ENCODE measurements around the gene MLPH.

The MLPH gene

DNA sequence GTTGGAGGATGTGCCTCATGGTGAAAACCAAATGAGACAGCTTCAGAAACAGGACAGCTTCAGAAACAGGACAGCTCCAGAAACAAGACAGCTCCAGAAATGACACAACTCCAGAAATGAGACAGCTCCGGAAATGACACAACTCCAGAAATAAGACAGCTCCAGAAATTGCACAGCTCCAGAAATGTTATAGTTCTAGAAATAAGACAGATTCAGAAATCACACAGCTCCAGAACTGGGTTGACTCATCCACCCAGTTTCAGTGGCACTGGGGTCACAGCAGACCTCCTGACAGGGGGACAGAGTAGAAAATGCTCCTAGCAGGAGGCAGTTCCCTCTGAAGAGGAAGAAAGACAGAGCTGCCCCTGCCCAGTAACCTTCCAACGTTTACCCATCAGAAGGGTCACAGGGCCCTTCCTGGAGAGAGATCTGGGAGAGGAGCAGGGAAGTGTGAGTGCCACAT lies 46.2 kb upstream of the MLPH start:
- TF ChIP-seq SPI1 (IDR thresholded peaks at IDR 0.05; ENCODE audit: borderline replicate concordance, low read depth), result no peak
- TF ChIP-seq GABPA (IDR thresholded peaks at IDR 0.05; ENCODE audit: low read depth), result no peak
- TF ChIP-seq, protein P1, sequence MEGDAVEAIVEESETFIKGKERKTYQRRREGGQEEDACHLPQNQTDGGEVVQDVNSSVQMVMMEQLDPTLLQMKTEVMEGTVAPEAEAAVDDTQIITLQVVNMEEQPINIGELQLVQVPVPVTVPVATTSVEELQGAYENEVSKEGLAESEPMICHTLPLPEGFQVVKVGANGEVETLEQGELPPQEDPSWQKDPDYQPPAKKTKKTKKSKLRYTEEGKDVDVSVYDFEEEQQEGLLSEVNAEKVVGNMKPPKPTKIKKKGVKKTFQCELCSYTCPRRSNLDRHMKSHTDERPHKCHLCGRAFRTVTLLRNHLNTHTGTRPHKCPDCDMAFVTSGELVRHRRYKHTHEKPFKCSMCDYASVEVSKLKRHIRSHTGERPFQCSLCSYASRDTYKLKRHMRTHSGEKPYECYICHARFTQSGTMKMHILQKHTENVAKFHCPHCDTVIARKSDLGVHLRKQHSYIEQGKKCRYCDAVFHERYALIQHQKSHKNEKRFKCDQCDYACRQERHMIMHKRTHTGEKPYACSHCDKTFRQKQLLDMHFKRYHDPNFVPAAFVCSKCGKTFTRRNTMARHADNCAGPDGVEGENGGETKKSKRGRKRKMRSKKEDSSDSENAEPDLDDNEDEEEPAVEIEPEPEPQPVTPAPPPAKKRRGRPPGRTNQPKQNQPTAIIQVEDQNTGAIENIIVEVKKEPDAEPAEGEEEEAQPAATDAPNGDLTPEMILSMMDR (IDR thresholded peaks at IDR 0.05; ENCODE audit: insufficient read depth, low read length), result no peak
- TF ChIP-seq POLR2AphosphoS5 (IDR thresholded peaks at IDR 0.05; ENCODE audit: low read depth), result no peak
- TF ChIP-seq, protein P2, sequence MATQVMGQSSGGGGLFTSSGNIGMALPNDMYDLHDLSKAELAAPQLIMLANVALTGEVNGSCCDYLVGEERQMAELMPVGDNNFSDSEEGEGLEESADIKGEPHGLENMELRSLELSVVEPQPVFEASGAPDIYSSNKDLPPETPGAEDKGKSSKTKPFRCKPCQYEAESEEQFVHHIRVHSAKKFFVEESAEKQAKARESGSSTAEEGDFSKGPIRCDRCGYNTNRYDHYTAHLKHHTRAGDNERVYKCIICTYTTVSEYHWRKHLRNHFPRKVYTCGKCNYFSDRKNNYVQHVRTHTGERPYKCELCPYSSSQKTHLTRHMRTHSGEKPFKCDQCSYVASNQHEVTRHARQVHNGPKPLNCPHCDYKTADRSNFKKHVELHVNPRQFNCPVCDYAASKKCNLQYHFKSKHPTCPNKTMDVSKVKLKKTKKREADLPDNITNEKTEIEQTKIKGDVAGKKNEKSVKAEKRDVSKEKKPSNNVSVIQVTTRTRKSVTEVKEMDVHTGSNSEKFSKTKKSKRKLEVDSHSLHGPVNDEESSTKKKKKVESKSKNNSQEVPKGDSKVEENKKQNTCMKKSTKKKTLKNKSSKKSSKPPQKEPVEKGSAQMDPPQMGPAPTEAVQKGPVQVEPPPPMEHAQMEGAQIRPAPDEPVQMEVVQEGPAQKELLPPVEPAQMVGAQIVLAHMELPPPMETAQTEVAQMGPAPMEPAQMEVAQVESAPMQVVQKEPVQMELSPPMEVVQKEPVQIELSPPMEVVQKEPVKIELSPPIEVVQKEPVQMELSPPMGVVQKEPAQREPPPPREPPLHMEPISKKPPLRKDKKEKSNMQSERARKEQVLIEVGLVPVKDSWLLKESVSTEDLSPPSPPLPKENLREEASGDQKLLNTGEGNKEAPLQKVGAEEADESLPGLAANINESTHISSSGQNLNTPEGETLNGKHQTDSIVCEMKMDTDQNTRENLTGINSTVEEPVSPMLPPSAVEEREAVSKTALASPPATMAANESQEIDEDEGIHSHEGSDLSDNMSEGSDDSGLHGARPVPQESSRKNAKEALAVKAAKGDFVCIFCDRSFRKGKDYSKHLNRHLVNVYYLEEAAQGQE (IDR thresholded peaks at IDR 0.05; ENCODE audit: insufficient replicate concordance, low read depth), result no peak
- H3K27me3 ChIP-seq (ENCODE audit: insufficient read depth, poor library complexity, severe bottlenecking), result no peaks in the 10 kb centered on the region
- H3K4me3 ChIP-seq (replicated peaks; ENCODE audit: insufficient read depth, low read length), result no peak overlapping the region
- no peak for DNase-seq (ENCODE audit: low read depth in 1 of 2, low spot score in 1 of 2)
- no peak overlapping the region for H3K27ac ChIP-seq (replicated peaks)

DNA sequence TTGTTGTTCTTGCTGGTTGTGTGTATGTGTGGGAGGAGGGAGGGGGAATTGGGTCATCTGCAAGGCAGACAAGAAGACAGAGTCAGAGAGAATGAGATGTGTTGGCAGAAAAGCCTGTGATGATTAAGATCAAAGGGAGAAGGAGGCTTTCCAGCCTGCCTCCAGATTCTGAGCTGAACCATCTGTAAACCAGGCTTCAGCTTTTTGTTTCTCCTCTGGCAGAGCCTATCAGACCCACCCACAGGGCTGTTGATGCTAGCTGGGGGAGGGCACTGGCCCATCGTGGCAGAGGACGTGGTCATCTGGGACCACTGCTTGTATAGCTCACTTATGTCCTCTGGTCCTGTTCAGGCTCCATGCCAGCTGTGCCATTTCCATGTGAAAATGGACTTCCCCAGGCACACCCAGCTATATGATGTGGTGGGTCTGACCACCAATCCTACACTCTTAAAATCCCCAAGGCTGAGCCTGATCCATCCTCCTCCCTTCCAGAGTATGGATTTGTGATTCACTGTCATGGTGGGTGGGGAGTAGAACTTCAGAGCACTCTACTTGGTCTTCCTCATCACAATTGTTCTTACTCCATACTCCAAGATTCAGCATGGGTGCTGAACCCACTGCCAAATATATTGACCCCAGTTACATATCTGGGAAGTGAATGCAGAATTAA lies 45.3 kb upstream of the MLPH start:
- DNase-seq (ENCODE audit: low read depth in 1 of 2, low spot score in 1 of 2), result no peak

DNA sequence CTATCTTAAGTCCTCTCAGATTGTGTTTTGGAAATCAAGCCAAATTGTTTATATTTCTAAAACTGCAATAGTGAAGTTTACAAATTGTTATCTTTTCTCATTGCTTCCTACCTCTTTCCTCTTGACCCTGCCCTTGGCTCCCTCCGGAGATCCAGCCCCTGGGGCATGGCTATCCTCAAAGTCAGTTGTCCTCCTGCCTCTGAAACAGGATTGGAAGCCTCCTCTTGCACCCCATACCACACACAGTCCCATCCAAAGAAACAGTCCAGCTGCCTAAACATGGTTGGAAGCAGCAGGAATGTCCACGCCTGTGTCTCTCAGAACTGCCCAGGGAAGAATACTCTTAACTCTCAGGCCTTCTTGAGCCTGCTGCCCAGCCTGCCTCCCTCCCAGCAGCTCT lies 43.0 kb upstream of the MLPH start:
- DNase-seq (ENCODE audit: low read depth in 1 of 2, low spot score in 1 of 2), result no peak
- H3K4me3 ChIP-seq (replicated peaks; ENCODE audit: insufficient read depth, low read length), result no peak overlapping the region
- no peak overlapping the region for H3K27ac ChIP-seq (replicated peaks)
- no peaks in the 10 kb centered on the region for H3K27me3 ChIP-seq (ENCODE audit: insufficient read depth, poor library complexity, severe bottlenecking)
- TF ChIP-seq, protein P2 (IDR thresholded peaks at IDR 0.05; ENCODE audit: insufficient replicate concordance, low read depth), result no peak
- TF ChIP-seq, protein P1 (IDR thresholded peaks at IDR 0.05; ENCODE audit: insufficient read depth, low read length), result no peak
- TF ChIP-seq GABPA (IDR thresholded peaks at IDR 0.05; ENCODE audit: low read depth), result no peak
- TF ChIP-seq POLR2AphosphoS5 (IDR thresholded peaks at IDR 0.05; ENCODE audit: low read depth), result no peak
- TF ChIP-seq SPI1 (IDR thresholded peaks at IDR 0.05; ENCODE audit: borderline replicate concordance, low read depth), result no peak

More for the DNA sequence above, 45.3 kb upstream of the MLPH start:
- Histone ChIP-seq H3K27ac (replicated peaks) (no peak overlapping the region), H3K27me3 (ENCODE audit: insufficient read depth, poor library complexity, severe bottlenecking) (no peaks in the 10 kb centered on the region), H3K4me3 (replicated peaks; ENCODE audit: insufficient read depth, low read length) (no peak overlapping the region)
- TF ChIP-seq, protein P2 (IDR thresholded peaks at IDR 0.05; ENCODE audit: insufficient replicate concordance, low read depth), result no peak
- TF ChIP-seq POLR2AphosphoS5 (IDR thresholded peaks at IDR 0.05; ENCODE audit: low read depth), result no peak
- no peak for TF ChIP-seq SPI1 (IDR thresholded peaks at IDR 0.05; ENCODE audit: borderline replicate concordance, low read depth)
- no peak for TF ChIP-seq GABPA (IDR thresholded peaks at IDR 0.05; ENCODE audit: low read depth)
- TF ChIP-seq, protein P1 (IDR thresholded peaks at IDR 0.05; ENCODE audit: insufficient read depth, low read length), result no peak

All from HL-60 (cell line).